ENCODE results near the gene CLDN6.

The CLDN6 gene

DNA sequence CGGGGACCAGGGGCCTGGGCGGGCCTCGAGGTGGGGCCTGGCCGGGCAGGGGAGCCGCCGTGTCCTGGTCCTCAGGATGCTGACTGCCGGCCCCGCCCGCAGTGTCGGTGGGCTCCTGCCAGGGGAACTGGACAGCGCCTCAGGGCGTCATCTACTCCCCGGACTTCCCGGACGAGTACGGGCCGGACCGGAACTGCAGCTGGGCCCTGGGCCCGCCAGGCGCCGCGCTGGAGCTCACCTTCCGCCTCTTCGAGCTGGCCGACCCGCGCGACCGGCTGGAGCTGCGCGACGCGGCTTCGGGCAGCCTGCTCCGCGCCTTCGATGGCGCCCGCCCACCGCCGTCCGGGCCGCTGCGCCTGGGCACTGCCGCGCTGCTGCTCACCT, 51.2 kb downstream of the CLDN6 start:
- no peak for DNase-seq
- TF ChIP-seq, protein P1, sequence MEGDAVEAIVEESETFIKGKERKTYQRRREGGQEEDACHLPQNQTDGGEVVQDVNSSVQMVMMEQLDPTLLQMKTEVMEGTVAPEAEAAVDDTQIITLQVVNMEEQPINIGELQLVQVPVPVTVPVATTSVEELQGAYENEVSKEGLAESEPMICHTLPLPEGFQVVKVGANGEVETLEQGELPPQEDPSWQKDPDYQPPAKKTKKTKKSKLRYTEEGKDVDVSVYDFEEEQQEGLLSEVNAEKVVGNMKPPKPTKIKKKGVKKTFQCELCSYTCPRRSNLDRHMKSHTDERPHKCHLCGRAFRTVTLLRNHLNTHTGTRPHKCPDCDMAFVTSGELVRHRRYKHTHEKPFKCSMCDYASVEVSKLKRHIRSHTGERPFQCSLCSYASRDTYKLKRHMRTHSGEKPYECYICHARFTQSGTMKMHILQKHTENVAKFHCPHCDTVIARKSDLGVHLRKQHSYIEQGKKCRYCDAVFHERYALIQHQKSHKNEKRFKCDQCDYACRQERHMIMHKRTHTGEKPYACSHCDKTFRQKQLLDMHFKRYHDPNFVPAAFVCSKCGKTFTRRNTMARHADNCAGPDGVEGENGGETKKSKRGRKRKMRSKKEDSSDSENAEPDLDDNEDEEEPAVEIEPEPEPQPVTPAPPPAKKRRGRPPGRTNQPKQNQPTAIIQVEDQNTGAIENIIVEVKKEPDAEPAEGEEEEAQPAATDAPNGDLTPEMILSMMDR (IDR thresholded peaks at IDR 0.05; ENCODE audit: low read depth, low read length) = no peak
- Histone ChIP-seq H3K36me3 (peaks cover 10% of the 10 kb centered on the region), H3K4me3 (ENCODE audit: low read depth, low read length) (no peak overlapping the region), H3K9me3 (no peaks in the 10 kb centered on the region), H3K27me3 (no peaks in the 10 kb centered on the region), H3K4me1 (peaks cover 7% of the 10 kb centered on the region)

DNA sequence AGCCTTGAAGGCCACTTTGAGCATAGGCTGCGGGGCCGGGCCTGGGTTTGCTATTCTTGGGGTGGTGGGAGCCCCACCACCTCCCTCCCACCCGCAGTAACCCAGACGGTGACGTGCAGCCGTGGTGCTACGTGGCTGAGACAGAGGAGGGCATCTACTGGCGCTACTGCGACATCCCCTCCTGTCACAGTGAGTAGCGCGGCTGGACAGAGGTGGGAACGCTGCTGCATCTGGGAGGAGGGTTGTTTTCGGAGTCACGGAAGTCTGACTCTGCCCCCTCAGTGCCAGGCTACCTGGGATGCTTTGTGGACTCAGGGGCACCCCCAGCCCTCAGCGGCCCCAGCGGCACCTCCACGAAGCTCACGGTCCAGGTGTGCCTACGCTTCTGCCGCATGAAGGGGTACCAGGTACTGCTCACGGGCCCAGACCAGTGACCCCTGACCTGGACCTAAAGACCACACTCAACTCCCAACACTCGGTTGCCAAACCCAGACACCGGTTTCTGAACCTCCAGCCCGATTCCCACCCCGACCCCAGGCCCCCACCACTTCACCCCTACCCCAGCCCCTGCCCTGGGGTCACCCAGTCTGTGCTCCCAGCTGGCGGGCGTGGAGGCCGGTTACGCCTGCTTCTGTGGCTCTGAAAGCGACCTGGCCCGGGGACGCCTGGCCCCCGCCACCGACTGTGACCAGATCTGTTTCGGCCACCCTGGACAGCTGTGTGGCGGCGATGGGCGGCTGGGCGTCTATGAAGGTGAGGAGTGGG, 51.8 kb downstream of the CLDN6 start:
- H3K27me3 ChIP-seq = no peaks in the 10 kb centered on the region
- H3K36me3 ChIP-seq = peaks cover 6% of the 10 kb centered on the region
- H3K4me1 ChIP-seq = peaks cover 7% of the 10 kb centered on the region
- DNase-seq = no peak
- TF ChIP-seq, protein P1 (IDR thresholded peaks at IDR 0.05; ENCODE audit: low read depth, low read length) = no peak
- H3K9me3 ChIP-seq = no peaks in the 10 kb centered on the region
- no peak overlapping the region for H3K4me3 ChIP-seq (ENCODE audit: low read depth, low read length)
